ENCODE measurements around the gene AK9.
"Not testable (repeated sequence)": the region's sequence is repeated elsewhere in the genome, so short reads cannot be mapped to it uniquely, and the experiment has no call there.

AK9 gene

DNA sequence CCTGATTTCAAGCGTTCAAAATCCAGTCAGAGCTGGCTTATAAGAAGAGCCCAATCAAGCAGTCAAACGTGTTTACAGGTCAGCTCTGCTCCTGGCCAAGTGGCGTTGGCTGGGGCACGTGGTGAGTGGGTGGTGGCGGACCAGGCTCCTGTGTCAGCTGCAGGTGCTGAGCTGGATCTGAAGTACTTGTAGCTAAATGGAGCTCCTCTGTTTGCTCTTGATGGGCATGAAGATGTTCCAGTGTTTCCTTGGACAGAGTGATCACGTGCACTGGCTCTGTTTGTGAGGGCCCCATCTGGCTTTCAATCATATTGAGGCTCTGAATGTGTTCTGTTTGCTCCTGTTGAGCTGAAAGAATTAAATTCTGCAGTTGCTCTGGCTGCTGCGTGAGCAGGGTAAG is 225.2 kb downstream of the AK9 start:
- no peak overlapping the region for H3K27ac ChIP-seq
- DNase-seq (ENCODE audit: low read depth, low spot score), result no peak

DNA sequence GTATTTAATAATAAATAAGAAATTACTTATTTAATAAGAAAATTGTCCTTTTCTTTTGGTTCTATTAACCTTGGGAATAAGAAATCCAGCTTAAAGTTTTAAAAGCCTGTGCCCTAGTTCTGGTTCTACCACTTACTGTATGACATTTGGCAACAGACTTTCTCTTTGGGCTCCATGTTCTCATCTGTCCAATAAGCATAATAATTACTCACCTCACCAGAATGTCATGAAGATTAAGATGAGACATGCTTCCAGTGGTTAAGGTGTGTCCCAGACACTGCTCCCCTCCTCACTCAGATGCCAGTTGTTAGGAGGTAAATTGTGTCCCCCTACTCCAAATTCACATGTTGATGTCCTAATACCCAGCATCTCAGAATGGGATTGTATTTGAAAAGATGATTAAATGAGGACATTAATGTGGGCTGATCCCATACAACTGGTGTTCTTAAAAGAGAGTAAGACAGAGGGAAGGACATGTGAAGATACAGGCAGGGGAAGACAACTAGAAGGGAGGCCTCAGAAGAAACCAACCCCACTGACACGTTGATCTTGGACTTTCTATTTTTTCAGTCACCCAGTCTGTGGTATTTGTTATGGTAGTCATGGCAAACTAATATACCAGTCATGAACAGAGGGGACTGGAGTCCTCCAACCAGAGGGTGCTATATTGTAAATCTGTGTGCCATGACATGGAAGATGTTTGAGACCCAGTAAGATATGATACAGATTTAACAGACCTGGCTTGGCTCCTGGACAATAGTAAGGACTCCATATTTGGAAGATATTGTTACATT is 229.1 kb downstream of the AK9 start:
- peak overlapping the region; percentile 48 for H3K27ac ChIP-seq

DNA sequence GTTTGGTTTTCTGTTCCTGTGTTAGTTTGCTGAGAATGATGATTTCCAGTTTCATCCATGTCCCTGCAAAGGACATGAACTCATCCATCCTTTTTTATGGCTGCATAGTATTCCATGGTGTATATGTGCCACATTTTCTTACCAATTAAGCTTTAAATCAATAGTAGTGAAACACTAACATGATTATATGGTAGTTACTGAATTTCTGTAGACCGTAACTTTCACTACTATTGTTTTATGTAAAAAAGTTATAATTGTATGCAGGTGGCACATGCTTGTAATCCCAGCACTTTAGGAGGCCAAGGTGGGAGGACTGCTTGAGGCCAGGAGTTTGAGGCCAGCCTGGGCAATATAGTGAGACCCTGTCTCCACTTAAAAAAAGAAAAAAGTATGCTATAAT is 229.8 kb downstream of the AK9 start:
- H3K27ac ChIP-seq, result peak overlapping the region; percentile 48
- DNase-seq (ENCODE audit: low read depth, low spot score), result not testable (repeated sequence)

More for the DNA sequence above, 229.1 kb downstream of the AK9 start:
- DNase-seq (ENCODE audit: low read depth, low spot score), result peak; percentile 41

DNA sequence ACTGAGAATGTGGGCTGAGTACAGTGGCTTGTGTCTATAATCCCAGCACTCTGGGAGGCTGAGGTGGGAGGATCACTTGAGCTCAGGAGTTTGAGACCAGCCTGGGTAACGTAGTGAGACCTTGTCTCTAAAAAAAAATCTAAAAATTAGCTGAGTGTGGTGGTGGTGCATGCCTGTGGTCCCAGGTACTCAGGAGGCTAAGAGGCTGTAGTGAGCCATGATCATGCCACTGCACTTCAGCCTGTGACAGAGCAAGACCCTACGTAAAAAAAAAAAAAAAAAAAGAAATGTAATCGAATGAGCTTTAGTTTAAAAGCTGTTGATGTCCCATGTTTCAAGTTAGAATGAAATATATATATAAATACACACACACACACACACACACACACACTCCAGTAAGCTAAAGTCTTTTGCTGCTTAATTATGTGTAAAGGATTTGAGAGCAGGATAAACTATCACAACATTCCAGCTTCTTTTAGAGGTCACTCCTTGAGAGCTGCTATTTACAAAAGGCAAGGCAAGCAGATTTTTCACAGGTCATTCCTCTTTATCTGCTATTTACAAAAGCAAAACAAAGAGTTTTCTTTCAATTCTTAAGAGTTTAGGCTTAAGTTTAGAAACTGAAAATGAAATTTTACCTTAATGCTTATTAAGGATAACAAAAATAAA is 230.7 kb downstream of the AK9 start:
- H3K27ac ChIP-seq, result no peak overlapping the region
- no peak for DNase-seq (ENCODE audit: low read depth, low spot score)

DNA sequence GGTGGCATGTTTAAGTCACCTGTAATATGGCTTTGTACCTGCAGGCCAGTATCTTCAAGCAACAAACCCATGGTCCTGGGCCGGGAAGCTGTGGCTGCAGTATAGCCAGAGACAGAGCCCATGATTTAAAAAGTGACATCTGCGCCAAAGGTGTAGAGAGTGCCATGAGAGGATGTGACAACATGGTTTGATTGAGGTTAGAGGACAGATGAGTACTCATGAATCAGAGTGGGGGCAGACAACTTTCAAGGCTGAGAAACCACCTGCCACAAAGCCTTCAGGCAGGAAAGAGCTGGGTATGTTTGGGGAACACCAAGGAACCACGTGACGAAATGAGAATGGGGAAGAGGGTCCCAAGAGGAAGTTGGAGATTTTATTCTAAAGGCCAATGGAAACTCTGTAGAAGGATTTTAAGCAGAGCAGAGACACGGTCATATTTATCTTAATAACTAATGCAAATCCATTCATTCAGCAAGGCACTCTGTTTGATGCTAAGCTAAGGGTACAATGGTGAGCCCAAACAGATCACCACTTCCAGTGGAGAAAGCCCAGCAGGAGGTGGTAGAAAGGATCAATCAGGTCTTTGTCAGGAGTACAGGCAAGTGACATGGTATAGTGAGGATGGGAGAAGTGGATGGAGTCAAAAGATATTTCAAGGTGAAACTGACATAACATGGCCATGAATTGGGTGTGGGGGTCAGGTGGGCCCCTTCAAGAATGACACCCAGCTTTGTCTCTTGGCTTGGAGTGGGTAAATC is 232.0 kb downstream of the AK9 start:
- DNase-seq (ENCODE audit: low read depth, low spot score), result no peak
- H3K27ac ChIP-seq, result no peak overlapping the region

DNA sequence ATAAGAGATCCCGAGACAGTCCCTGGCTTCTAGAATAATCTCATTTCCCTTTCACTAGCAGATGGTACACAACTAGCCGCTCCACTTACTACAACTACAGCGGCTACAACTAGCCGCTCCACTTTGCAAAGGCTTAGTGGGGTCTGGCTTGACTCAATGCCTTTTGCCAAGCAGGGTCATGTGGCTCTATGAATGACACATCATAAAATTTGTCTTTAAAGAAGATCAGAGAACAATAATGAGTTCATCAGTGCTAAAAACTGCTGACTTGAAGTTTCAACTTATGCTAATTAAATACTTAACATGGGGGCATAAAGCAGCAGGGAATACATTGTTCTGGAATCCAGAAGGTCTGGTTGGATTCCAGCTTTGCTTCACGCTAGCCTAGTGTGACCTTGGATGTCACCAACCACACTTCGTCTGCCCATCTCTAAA is 233.4 kb downstream of the AK9 start:
- DNase-seq (ENCODE audit: low read depth, low spot score), result no peak
- H3K27ac ChIP-seq, result no peak overlapping the region

DNA sequence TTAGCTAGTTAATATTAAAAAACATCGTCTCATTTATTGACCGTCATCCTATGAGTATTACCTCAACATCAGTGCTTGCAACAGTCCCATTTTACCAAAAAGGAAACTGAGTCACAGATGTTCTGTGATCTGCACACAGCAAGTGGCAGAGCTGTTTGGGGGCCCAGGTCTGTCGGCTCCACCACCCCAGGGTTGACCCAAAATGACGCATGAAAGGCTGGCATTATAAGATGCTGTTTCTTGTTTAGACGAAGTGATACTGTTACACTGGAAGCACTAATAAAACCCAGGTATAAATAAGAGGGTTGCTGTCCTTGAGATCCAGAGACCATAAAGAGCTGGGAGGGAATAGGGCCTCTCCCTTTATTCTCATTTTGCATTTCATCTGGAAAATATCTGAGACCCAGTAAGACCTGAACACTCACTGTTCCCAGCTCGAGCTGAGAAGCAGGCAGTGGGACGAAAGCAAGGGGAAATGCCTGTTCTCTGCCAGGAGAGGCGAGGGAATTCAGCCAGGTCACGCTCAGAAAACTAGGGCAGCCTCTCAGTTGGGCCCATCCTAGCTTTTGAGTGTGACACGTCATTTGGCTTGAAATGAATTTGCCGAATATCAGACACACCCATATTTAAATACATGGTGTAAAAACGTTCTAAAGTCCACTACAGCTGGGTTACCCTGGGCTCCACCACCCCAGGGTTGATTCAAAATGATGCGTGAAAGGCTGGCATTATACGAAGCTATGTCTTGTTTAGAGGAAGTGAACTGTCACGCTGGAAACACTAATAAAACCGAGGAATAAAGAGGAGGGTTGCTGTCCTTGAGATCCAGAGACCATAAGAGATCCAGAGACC is 234.1 kb downstream of the AK9 start:
- no peak overlapping the region for H3K27ac ChIP-seq
- no peak for DNase-seq (ENCODE audit: low read depth, low spot score)

DNA sequence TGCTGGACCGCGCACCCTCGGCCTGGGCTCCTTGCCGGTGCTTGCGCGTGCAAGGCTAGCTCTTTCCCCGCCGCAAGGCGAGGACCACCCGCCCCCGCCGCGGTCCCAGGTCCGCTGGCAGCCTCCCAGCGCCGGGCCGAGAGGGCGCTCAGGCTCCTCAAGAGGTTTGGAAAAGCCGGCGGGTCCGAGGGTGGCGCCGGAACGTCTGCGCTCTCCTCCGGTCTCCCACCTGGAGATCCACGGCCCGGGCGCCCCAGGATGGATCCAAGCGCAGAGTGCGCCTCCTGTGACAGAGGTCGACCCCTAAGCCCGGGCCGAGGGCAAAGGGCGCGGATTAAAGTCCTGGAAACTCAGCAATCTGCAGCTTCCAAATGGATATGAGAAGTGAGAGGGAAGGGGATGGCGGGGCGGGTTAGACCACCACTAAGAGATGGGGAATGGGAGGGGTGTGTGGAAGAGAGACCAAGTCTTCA is 234.9 kb downstream of the AK9 start:
- DNase-seq (ENCODE audit: low read depth, low spot score), result no peak
- peak overlapping the region; percentile 49 for H3K27ac ChIP-seq

DNA sequence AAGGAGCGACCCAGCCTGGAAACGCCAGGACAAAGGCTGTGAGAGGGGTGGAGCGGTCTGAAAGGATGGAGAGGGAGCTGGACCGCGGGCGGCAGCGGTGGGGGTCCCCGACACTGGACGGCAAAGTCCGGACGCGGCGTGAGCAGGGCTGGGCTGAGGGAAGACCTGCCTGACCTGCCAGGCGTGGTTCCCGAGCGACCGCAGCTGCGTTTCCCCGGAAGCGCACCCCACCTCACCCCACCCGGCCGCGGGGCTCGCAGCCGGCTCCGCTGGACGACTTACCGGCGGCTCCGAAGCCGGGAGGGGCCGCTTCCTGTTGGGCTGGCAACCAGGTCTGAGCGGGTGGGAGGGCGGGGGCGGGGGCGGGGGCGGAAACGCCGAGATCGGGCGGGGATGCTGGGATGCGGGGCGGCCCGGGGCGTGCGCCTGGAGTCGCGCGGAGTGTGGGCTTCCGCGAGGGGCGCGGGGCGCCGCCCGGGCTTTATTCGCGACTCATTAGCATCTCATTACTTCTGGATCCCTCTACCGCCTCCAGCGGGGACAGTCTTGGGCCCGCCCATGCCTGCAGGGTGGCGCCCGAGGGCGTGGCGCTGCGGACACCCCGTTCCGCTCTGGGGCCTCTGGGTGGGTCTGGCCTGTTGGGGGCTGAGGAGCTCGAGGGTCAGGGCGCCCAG is 235.4 kb downstream of the AK9 start, which contains the start of gene MICAL1:
TSS of gene MICAL1 (minus strand) at position 336 of the 674 bp plus-strand sequence. CDS start 1,576 bp downstream, outside the sequence.
- peak within 1 kb of the TSS; percentile 49 for H3K27ac ChIP-seq
- no peak for DNase-seq (ENCODE audit: low read depth, low spot score)

DNA sequence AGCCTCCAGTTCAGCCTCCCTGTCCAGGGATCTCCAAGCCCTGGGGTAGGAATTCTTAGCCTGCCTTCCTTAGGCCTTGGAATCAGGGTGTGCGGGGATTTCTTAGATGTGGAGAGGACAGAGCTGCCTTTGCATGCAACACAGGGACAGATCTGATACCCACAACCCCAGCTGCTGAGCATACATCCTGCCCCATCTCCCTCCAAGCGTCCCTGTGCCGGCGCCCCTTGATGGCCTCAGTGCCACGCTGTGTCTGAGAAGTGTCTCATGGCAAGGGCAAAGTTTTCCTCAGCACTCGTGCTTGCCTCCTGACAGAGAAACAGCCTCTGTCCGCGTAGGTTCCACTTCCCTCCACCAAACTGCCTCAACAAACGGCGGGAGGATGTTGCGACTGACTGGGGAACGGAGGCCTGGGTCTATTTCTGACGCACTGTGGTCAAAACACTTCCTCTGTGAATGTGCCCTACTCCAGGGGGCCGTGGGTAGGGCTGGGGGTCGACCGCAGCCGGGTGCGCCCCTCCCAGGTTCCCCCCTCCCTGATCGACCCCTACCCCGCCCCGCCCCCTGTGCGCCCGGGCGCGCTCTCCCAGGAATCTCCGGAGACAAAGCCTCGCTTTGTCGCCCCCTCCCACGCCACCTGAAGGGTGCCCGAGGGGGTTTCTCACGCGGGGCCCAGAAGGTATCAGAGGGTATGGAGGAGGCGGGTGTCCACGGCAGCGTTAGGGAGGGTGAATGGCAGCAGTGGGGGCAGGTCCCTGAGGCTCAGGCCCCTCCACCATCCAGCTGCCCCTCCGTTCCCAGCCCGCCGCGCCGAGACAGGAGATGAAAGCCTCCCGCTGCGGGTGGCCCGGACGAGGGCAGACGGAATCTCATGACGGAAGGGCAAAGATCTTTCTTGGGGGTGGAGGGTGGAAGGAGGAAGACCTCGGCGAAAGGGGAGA is 236.2 kb downstream of the AK9 start:
- no peak for DNase-seq (ENCODE audit: low read depth, low spot score)

DNA sequence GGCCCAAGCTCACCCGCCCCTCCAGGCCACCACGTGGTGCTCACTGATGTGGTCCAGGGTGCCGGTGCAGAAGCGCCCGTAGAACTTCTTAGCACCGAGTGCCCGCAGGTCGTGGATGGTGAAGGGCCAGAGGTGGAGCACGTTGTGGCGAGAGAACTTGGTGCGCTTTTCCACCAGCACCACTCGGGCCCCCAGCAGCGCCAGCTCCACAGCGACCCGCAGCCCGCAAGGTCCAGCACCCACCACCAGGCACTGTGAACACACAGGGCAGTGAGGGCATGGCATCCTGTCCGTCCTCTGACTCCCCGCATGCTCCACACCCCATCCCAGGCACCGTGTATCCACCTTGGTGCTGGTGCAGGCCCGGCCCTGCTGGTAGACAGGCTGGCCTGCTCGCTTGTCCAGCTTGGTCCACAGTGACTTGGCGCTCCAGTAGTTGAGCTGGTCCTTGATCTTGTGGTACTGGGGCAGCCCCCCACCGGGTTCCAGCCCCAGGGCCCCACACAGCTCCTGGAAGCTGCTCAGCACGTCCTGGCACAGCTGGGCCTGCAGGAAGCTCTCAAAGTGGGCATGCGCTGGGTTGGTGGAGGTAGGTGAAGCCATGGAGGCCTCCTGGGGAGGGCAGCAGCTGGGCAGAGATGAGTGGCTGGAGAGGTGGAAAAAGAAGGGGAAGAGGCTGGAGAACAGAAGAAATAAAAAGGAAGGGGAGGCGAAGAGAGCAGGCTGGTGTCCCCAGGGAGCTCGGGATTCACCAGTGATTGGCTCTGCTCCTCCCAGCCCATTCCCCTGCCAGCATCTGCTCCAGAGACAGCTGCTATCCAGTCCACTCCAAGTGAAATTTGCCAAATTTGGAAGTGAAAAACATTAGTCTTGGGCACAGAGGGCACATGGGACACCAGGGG is 237.2 kb downstream of the AK9 start:
- DNase-seq (ENCODE audit: low read depth, low spot score), result no peak
- no peak overlapping the region for H3K27ac ChIP-seq

More for the DNA sequence above, 236.2 kb downstream of the AK9 start:
- H3K27ac ChIP-seq, result peak overlapping the region; percentile 49

DNA sequence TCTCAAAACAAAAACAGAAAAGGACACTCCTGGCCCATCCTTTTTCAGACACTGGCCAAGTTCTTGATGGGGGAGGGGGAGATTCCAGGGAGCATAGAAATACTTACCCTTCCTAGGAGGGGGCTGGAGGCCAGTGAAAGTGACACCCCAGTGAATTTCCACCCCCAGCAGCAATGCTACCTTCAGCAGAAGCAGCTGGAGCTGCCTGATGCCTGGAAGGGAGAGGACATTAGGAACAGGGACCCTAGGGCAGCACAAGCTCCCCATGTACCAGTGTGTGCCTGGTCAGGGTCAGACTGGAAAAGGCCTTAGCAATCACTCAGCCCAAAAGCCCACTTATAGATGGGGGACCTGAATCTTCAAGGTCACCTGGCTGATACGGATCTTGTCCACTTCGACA is 237.8 kb downstream of the AK9 start:
- no peak overlapping the region for H3K27ac ChIP-seq
- DNase-seq (ENCODE audit: low read depth, low spot score), result no peak

DNA sequence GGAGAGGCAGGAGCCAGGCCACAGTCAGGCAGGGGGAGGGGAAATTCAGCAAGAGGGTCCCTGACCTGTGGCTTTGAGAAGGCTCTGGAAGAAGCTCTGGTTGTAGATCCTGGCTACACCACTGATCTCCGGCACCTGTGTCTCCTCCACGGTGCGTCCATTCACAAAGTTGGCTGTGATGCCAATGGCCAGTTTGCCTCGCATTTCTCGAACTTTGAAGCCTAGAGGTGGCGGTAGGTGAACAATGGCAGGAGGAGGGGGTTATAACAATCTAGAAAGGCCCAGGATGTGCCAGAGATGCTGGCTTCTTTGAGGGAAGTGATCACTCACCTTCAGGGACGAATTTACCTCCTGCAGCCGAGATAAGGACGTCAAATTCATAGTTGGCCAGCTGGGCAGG is 238.8 kb downstream of the AK9 start:
- no peak overlapping the region for H3K27ac ChIP-seq
- no peak for DNase-seq (ENCODE audit: low read depth, low spot score)

DNA sequence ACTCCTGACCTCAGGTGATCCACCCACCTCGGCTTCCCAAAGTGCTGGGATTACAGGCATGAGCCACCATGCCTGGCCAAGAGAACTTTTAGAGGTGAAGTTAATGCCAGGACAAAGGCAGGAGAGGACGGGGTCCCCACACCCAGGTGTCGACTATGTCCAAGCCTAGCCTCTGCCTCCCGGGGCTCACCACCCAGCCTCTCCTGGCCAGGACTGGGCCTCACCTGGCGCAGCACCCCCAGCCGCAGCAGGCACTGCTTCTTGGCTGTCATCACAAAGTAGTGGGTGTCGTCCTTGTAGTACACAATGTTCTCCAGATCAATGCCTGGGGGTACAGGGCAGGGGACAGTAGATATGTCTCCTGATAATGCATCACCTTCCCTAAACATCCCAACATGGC is 239.6 kb downstream of the AK9 start:
- no peak for DNase-seq (ENCODE audit: low read depth, low spot score)
- H3K27ac ChIP-seq, result no peak overlapping the region

DNA sequence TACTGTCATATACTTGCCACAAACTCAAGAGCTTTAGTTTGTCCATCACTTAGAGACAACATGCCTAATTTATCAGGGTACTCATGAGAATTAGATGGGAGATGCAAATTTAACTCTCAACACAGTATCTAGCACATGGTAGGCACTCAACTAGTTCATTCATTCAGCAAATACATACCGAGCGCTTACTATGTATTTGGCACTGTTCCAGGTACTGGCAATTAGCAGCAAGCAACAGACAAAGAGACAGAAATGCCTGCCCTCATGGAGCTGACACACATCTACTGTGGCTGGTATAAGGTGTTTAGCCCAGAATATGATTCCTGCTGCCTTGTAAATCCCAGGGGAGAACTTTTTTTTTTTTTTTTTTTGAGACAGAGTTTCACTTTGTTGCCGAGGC is 240.2 kb downstream of the AK9 start:
- no peak overlapping the region for H3K27ac ChIP-seq
- DNase-seq (ENCODE audit: low read depth, low spot score), result no peak

DNA sequence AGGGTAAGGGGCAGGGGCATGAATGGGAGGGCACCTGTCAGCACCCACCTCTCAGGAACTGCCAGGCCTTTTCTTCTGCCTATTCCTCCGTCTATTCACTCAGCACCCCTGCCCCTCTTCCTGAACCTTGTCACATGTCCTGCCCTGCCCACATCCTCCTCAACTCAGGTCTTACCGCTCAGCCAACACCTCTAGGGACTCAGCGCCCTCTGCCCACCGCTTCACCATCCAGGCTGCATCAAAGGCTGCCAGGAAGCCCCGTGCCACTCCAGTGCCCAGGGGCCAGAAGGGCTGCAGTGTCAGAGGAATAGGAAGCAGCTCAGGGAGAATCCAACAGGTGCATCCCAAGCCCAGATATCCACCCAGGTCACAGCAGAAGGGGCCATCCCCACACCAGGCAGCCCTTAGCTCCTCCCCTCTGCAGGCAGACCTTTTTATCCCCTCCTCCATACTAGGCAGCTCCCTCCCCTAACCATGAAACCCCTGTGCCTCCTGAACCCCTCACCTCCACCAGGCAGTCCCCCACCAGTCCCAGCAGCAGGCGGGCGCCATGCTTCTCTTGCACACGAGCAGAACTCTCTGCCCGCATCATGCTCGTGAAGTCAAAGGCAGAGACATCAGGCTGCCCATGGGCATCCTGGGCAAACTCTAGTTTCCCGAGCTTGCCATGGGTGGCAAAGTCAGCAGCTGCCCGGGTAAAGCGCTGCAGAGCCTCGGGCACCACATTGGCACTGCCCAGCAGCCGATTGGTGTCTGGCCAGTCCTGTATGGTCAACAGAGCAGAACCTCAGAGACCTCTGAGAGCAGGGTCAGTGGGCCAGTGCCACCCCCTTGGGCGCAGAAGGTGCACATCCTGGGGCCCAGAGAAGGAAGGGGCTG is 241.0 kb downstream of the AK9 start:
- no peak for DNase-seq (ENCODE audit: low read depth, low spot score)
- no peak overlapping the region for H3K27ac ChIP-seq

Measured in epithelial cell of prostate (primary cell).